ENCODE data around the gene FAT4. TPM values are rescaled to one million over a fixed set of nuclear protein-coding genes. Genes with fewer than 3 reads are reported as not detected.

Gene FAT4
- total RNA-seq, 1 donor from 2014 or later: 16.8 TPM

GRCh38 chr4:125331116-125331515 is 16.4 kb downstream of the FAT4 start:
- no peak overlapping the region for H3K27ac ChIP-seq
- H3K4me3 ChIP-seq: no peak overlapping the region
- H3K36me3 ChIP-seq: no peaks in the 10 kb centered on the region
- intact Hi-C loops (cut with DNase I): no loop called here
- no peak for DNase-seq (ENCODE audit: low spot score in 2 of 2)
- no peak for TF ChIP-seq CTCF (IDR thresholded peaks at IDR 0.05)
- H3K9me3 ChIP-seq: no peaks in the 10 kb centered on the region
- H3K27me3 ChIP-seq: no peaks in the 10 kb centered on the region
- peaks cover 0 to 3% of the 10 kb centered on the region in 2 donors for H3K4me1 ChIP-seq

GRCh38 chr4:125334926-125335325 is 20.2 kb downstream of the FAT4 start:
- Histone ChIP-seq H3K9me3 (no peaks in the 10 kb centered on the region), H3K4me1 (peaks cover 0 to 3% of the 10 kb centered on the region in 2 donors), H3K36me3 (no peaks in the 10 kb centered on the region), H3K27ac (no peak overlapping the region), H3K4me3 (no peak overlapping the region), H3K27me3 (no peaks in the 10 kb centered on the region)
- no peak for TF ChIP-seq CTCF (IDR thresholded peaks at IDR 0.05)
- DNase-seq (ENCODE audit: low spot score in 2 of 2): no peak
- intact Hi-C loops (cut with DNase I): no loop called here

GRCh38 chr4:125338814-125339213 is 24.1 kb downstream of the FAT4 start:
- Histone ChIP-seq H3K4me1 (no peaks in the 10 kb centered on the region), H3K9me3 (no peaks in the 10 kb centered on the region), H3K27me3 (no peaks in the 10 kb centered on the region), H3K27ac (no peak overlapping the region), H3K36me3 (no peaks in the 10 kb centered on the region), H3K4me3 (no peak overlapping the region)
- intact Hi-C loops (cut with DNase I): no loop called here
- no peak for DNase-seq (ENCODE audit: low spot score in 2 of 2)
- TF ChIP-seq CTCF (IDR thresholded peaks at IDR 0.05): no peak

- DNase-seq (ENCODE audit: low spot score in 2 of 2): no peak
- Histone ChIP-seq H3K9me3 (no peaks in the 10 kb centered on the region), H3K4me3 (no peak overlapping the region), H3K36me3 (no peaks in the 10 kb centered on the region), H3K4me1 (no peaks in the 10 kb centered on the region), H3K27me3 (no peaks in the 10 kb centered on the region), H3K27ac (no peak overlapping the region)
- intact Hi-C loops (cut with DNase I): no loop called here
- no peak for TF ChIP-seq CTCF (IDR thresholded peaks at IDR 0.05)
These were observed 29.4 kb downstream of the FAT4 start for GRCh38 chr4:125344198-125344597.

GRCh38 chr4:125346616-125347015 is 31.9 kb downstream of the FAT4 start:
- no peaks in the 10 kb centered on the region for H3K36me3 ChIP-seq
- intact Hi-C loops (cut with DNase I): no loop called here
- no peak for TF ChIP-seq CTCF (IDR thresholded peaks at IDR 0.05)
- H3K27ac ChIP-seq: no peak overlapping the region
- H3K4me3 ChIP-seq: no peak overlapping the region
- no peak for DNase-seq (ENCODE audit: low spot score in 2 of 2)
- no peaks in the 10 kb centered on the region for H3K9me3 ChIP-seq
- H3K4me1 ChIP-seq: no peaks in the 10 kb centered on the region
- no peaks in the 10 kb centered on the region for H3K27me3 ChIP-seq

- H3K27ac ChIP-seq: no peak overlapping the region
- intact Hi-C loops (cut with DNase I): no loop called here
- H3K4me3 ChIP-seq: no peak overlapping the region
- no peaks in the 10 kb centered on the region for H3K27me3 ChIP-seq
- TF ChIP-seq CTCF (IDR thresholded peaks at IDR 0.05): no peak
- peaks cover 0 to 3% of the 10 kb centered on the region in 2 donors for H3K4me1 ChIP-seq
- H3K9me3 ChIP-seq: no peaks in the 10 kb centered on the region
- no peak for DNase-seq (ENCODE audit: low spot score in 2 of 2)
- no peaks in the 10 kb centered on the region for H3K36me3 ChIP-seq
These were observed 35.8 kb downstream of the FAT4 start for GRCh38 chr4:125350470-125351135.
